GM18951 (cell line): ENCODE results near the gene BMP5.

Experiments used
- POLR2A ChIP-seq: IDR thresholded peaks from 4 replicates; pipeline ENCODE4 v1.6.1; 2011; ENCODE audit warnings: mild to moderate bottlenecking; ENCODE audit not compliant: insufficient read length, insufficient read depth; ENCODE audit errors: extremely low read depth
- in situ Hi-C: fragments of 300-500 bp; cut with MboI; formaldehyde crosslinking; loops from one replicate; pipeline ENCODE4 v1.12.0; 2022; ENCODE audit warnings: low sequenced_read_pairs, mixed read lengths, inconsistent platforms; ENCODE audit not compliant: unreplicated experiment

BMP5 gene

GRCh38 chr6:55841341-55841740 is 34.0 kb downstream of the BMP5 start:
- in situ Hi-C loops: no loop called here
- TF ChIP-seq POLR2A: no peak

- TF ChIP-seq POLR2A: no peak
- in situ Hi-C loops: no loop called here
Observed at GRCh38 chr6:55839080-55839479, 36.3 kb downstream of the BMP5 start.

- in situ Hi-C loops: no loop called here
- TF ChIP-seq POLR2A: no peak
Observed at GRCh38 chr6:55836945-55837344, 38.4 kb downstream of the BMP5 start.

GRCh38 chr6:55836481-55836880 is 38.9 kb downstream of the BMP5 start:
- in situ Hi-C loops: no loop called here
- TF ChIP-seq POLR2A: no peak

DNA sequence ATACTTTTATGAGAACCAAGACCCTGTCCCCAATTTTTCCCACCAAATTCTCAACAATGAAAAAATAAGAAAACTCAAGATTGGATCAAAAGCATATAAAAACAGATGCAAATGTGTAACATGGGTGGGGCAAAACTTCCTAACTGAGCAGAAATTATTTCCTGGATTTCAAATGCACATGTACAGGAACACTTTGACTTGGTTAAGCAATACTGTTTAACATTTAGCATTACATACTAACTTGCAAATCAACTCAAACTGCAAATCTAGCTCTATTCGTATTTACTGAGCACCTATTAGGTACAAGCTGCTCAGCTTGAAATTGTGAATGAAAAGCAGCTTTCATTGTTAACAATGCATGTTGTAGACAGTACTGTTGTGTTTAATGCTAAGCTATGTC is 40.2 kb downstream of the BMP5 start:
- in situ Hi-C loops: no loop called here
- no peak for TF ChIP-seq POLR2A

DNA sequence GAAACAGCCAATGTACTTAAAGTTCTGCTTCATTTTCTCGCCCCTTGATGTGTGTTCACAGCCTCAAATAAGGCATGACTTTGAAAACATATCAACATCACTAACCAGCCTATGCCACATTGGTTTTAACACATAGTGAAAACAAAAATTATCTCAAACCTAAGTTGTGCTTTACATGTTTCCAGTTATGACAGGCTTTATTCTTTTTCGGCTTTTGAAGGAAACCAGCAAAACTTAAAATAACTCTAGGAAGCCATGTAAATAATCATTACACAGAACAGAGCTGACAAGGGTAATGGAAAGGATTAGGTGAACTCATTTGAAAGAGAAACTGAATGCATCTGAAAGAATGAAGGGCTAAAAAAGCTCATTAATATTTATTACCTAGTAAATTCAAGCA is 42.1 kb downstream of the BMP5 start:
- TF ChIP-seq POLR2A: no peak
- in situ Hi-C loops: no loop called here

- in situ Hi-C loops: no loop called here
- TF ChIP-seq POLR2A: no peak
Observed at GRCh38 chr6:55827818-55828522, 47.4 kb downstream of the BMP5 start.

- TF ChIP-seq POLR2A: no peak
- in situ Hi-C loops: no loop called here
Observed at GRCh38 chr6:55826941-55827340, 48.4 kb downstream of the BMP5 start.

DNA sequence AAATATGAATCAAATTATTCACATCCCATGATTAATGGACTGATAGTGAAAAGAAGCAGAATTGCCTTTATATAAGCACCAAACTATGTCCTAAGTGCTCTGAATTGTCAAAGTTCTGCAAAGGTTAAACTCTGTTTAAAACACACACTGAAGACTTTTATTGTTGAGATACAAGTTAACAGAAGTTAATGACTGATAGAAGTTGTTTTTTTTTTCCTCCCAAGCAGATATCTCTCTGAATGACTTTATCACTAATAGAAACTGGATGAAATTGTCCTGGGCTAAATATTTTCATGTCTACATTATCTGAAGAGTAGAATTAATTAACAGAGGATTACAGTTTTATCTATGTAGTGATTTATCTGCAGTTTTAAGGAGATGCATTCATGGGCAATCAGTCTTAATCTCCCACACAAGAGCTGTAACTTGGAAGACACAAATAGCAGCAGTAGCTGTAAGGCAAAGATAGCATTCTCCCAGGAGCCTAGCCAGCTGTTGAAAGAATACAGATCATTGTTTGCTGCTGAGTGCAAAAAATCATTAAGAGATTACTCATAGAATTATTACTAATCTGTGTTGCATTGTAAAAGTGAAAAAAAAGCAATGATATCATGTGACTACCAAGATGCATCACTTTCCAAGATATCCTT is 49.9 kb downstream of the BMP5 start:
- TF ChIP-seq POLR2A: no peak
- in situ Hi-C loops: no loop called here

DNA sequence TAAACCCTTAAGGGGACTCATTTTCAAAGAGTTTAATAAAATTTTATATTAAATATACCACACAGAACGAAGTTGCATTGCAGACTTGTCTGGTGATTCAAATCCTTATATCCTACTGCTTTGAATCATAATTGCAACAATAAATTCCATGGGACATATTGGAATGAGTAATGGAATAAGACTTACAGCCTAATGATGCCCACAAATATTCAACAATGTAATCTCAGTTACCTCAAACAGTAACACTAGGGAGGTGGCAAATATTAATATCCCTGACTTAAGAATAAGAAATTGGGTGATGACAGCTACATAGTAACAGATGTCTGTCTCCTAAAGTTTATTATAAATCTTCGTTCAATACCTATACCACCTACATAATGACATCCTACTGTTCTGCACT is 52.6 kb downstream of the BMP5 start:
- in situ Hi-C loops: no loop called here

GRCh38 chr6:55822005-55822404 is 53.4 kb downstream of the BMP5 start:
- no peak for TF ChIP-seq POLR2A
- in situ Hi-C loops: no loop called here

More for the DNA sequence above, 52.6 kb downstream of the BMP5 start:
- no peak for TF ChIP-seq POLR2A

DNA sequence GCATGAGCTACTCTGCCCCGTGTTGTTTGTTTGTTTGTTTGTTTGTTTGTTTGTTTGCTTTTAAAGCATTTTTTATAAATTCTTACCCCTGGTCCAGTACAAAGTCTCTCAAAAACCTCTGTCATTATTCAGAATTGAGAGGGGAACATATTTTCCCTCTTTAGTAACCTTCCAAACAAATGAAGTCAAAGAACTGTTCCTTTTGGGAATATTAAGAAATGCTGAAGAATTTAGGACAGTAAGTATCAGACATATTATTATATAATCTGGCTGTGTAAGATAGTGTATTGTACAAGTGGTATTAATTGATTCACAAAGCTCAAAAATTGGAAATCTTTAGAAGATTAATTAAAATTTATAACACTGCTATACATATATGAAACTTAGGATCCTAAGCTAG is 54.7 kb downstream of the BMP5 start:
- in situ Hi-C loops: no loop called here
- TF ChIP-seq POLR2A: no peak

GRCh38 chr6:55819811-55820210 is 55.6 kb downstream of the BMP5 start:
- in situ Hi-C loops: no loop called here

GRCh38 chr6:55818482-55818881 is 56.9 kb downstream of the BMP5 start:
- TF ChIP-seq POLR2A: no peak
- in situ Hi-C loops: no loop called here

More at GRCh38 chr6:55819811-55820210, 55.6 kb downstream of the BMP5 start:
- TF ChIP-seq POLR2A: no peak

DNA sequence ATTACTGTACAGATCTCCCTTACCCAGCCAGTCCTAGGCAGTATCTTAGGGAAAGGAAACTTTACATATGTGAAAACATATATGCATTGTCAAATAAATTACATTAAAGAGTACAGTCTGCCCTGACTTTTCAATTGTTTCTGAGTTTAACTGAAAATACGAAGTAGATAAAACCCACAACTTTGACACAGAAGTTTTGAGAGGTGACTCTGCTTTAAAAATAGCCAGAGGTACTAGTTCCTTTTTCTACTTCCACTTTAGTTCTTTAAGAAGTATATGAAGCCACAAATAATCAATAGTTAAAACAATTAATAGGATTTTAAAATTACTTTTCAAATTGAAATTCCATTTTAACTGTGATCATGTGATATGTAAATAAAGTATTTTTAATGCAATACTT is 62.9 kb downstream of the BMP5 start:
- in situ Hi-C loops: no loop called here
- TF ChIP-seq POLR2A: no peak

DNA sequence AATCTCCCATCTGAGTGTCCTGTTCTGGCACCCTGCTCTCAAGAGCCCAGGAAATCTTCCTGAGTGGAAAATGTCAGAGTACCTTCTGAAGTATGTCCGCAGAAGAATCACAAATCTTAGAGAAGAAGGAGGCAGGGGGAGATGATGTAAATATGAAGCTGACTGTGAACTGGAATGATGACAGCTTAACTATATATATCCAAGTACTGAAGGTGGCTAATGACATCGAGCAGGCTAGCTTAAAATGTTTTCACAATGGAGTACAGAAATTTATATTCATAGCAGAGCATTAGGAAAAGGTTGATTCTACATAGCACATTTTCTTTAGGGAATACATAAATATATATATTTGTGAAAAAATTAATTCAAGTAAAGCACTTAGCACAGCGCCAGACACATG is 64.3 kb downstream of the BMP5 start:
- in situ Hi-C loops: no loop called here
- no peak for TF ChIP-seq POLR2A
